ENCODE results near the gene MRAP.

Gene MRAP

DNA sequence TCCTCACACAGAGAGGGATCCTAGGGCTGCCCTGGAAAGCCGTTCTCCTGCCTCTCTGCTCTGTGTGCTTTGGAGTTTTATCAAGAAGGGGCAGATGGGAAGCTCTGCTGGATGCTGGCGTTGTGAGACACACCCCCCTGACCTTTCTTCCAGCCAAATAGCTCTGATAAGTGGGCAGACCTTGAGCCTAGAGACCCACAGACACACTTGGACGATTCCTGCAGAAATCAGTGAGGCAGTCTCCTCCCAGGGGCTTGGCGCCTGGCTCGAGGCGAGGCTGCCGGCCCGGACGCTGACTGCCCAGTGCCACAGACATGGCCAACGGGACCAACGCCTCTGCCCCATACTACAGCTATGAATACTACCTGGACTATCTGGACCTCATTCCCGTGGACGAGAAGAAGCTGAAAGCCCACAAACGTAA is at the start of gene MRAP:
Gene MRAP, plus strand, starts transcription at position 198 of the 424 bp plus-strand sequence. Its CDS starts 117 bp downstream, at position 315.
- Histone ChIP-seq H3K4me3 (ENCODE audit: low read length) (no peak within 1 kb of the TSS), H3F3A (ENCODE audit: control insufficient read depth, insufficient read depth) (peaks cover 3% of the 10 kb centered on the region; the same call in 1 of the 2 replicates), H3K27ac (ENCODE audit: low read depth, low read length) (no peak within 1 kb of the TSS), H3K4me1 (ENCODE audit: control insufficient read depth, low read length) (no peaks in the 10 kb centered on the region), H3K79me2 (ENCODE audit: control insufficient read depth, low read length) (no peaks in the 10 kb centered on the region), H3K9me2 (replicated peaks; ENCODE audit: control insufficient read depth, low read length) (no peaks in the 10 kb centered on the region), H3K9me3 (ENCODE audit: control insufficient read depth, insufficient read depth, low read length) (no peaks in the 10 kb centered on the region), H4K20me1 (ENCODE audit: control insufficient read depth, insufficient read depth, low read depth, low read length) (no peaks in the 10 kb centered on the region), H3K27me3 (ENCODE audit: control insufficient read depth, low read length) (no peaks in the 10 kb centered on the region), H3K4me2 (ENCODE audit: low read length) (no peak within 1 kb of the TSS), H3K36me3 (ENCODE audit: control insufficient read depth, low read length) (peaks cover 8% of the 10 kb centered on the region; the same call in 1 of the 2 replicates)
- TF ChIP-seq EZH2phosphoT487 (IDR thresholded peaks at IDR 0.05; ENCODE audit: borderline replicate concordance, low read length): no peak
- TF ChIP-seq, protein P1, sequence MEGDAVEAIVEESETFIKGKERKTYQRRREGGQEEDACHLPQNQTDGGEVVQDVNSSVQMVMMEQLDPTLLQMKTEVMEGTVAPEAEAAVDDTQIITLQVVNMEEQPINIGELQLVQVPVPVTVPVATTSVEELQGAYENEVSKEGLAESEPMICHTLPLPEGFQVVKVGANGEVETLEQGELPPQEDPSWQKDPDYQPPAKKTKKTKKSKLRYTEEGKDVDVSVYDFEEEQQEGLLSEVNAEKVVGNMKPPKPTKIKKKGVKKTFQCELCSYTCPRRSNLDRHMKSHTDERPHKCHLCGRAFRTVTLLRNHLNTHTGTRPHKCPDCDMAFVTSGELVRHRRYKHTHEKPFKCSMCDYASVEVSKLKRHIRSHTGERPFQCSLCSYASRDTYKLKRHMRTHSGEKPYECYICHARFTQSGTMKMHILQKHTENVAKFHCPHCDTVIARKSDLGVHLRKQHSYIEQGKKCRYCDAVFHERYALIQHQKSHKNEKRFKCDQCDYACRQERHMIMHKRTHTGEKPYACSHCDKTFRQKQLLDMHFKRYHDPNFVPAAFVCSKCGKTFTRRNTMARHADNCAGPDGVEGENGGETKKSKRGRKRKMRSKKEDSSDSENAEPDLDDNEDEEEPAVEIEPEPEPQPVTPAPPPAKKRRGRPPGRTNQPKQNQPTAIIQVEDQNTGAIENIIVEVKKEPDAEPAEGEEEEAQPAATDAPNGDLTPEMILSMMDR (IDR thresholded peaks at IDR 0.05; ENCODE audit: low read depth, low read length, poor library complexity, severe bottlenecking): no peak

GRCh38 chr21:32249511-32250280 is 49.0 kb upstream of the MRAP start:
- H3K4me1 ChIP-seq (ENCODE audit: control insufficient read depth, low read length): no peaks in the 10 kb centered on the region
- TF ChIP-seq, protein P1 (IDR thresholded peaks at IDR 0.05; ENCODE audit: low read depth, low read length, poor library complexity, severe bottlenecking): no peak
- TF ChIP-seq EZH2phosphoT487 (IDR thresholded peaks at IDR 0.05; ENCODE audit: borderline replicate concordance, low read length): no peak
- H3K79me2 ChIP-seq (ENCODE audit: control insufficient read depth, low read length): no peaks in the 10 kb centered on the region
- H3K27me3 ChIP-seq (ENCODE audit: control insufficient read depth, low read length): no peaks in the 10 kb centered on the region
- peaks cover 13% of the 10 kb centered on the region; the same call in 1 of the 2 replicates for H3K9me3 ChIP-seq (ENCODE audit: control insufficient read depth, insufficient read depth, low read length)
- H3K4me2 ChIP-seq (ENCODE audit: low read length): no peak overlapping the region
- no peaks in the 10 kb centered on the region for H3F3A ChIP-seq (ENCODE audit: control insufficient read depth, insufficient read depth)
- H3K27ac ChIP-seq (ENCODE audit: low read depth, low read length): no peak overlapping the region
- no peaks in the 10 kb centered on the region for H3K9me2 ChIP-seq (replicated peaks; ENCODE audit: control insufficient read depth, low read length)
- no peaks in the 10 kb centered on the region for H3K36me3 ChIP-seq (ENCODE audit: control insufficient read depth, low read length)
- no peak overlapping the region for H3K4me3 ChIP-seq (ENCODE audit: low read length)
- H4K20me1 ChIP-seq (ENCODE audit: control insufficient read depth, insufficient read depth, low read depth, low read length): no peaks in the 10 kb centered on the region

GRCh38 chr21:32252136-32252535 is 46.5 kb upstream of the MRAP start:
- no peaks in the 10 kb centered on the region for H3K79me2 ChIP-seq (ENCODE audit: control insufficient read depth, low read length)
- H3K36me3 ChIP-seq (ENCODE audit: control insufficient read depth, low read length): no peaks in the 10 kb centered on the region
- no peak for TF ChIP-seq EZH2phosphoT487 (IDR thresholded peaks at IDR 0.05; ENCODE audit: borderline replicate concordance, low read length)
- TF ChIP-seq, protein P1 (IDR thresholded peaks at IDR 0.05; ENCODE audit: low read depth, low read length, poor library complexity, severe bottlenecking): no peak
- H3K27ac ChIP-seq (ENCODE audit: low read depth, low read length): no peak overlapping the region
- H3K9me2 ChIP-seq (replicated peaks; ENCODE audit: control insufficient read depth, low read length): no peaks in the 10 kb centered on the region
- H3K9me3 ChIP-seq (ENCODE audit: control insufficient read depth, insufficient read depth, low read length): peaks cover 13% of the 10 kb centered on the region; the same call in 1 of the 2 replicates
- H4K20me1 ChIP-seq (ENCODE audit: control insufficient read depth, insufficient read depth, low read depth, low read length): no peaks in the 10 kb centered on the region
- H3K4me1 ChIP-seq (ENCODE audit: control insufficient read depth, low read length): no peaks in the 10 kb centered on the region
- no peak overlapping the region for H3K4me2 ChIP-seq (ENCODE audit: low read length)
- H3K27me3 ChIP-seq (ENCODE audit: control insufficient read depth, low read length): peaks cover 9% of the 10 kb centered on the region
- no peaks in the 10 kb centered on the region for H3F3A ChIP-seq (ENCODE audit: control insufficient read depth, insufficient read depth)
- H3K4me3 ChIP-seq (ENCODE audit: low read length): no peak overlapping the region
